KMS-11 (cell line): ENCODE measurements around the gene HCAR3.
"Not testable (repeated sequence)": the region's sequence is repeated elsewhere in the genome, so short reads cannot be mapped to it uniquely, and the experiment has no call there.

Source experiments
- H2AFZ ChIP-seq: fragments of 200-600 bp; sonication (generic); 2 replicates; pipeline ENCODE4 v1.6.1; 2016; ENCODE audit warnings: antibody characterized with exemption, mixed run types, low read depth
- H3K27ac ChIP-seq: fragments of 200-600 bp; sonication (generic); 2 replicates; pipeline ENCODE4 v1.6.1; 2016; ENCODE audit warnings: mild to moderate bottlenecking, mixed run types
- H3K27me3 ChIP-seq: fragments of 200-600 bp; sonication (generic); 2 replicates; pipeline ENCODE4 v1.6.1; 2017; ENCODE audit warnings: mild to moderate bottlenecking, low read depth, mixed run types, moderate library complexity; ENCODE audit not compliant: insufficient read depth
- H3K36me3 ChIP-seq: fragments of 200-600 bp; sonication (generic); 2 replicates; pipeline ENCODE4 v1.6.1; 2017; ENCODE audit warnings: mild to moderate bottlenecking, mixed run types; ENCODE audit not compliant: insufficient read depth
- H3K4me1 ChIP-seq: fragments of 200-600 bp; sonication (generic); 2 replicates; pipeline ENCODE4 v1.6.1; 2016; ENCODE audit warnings: mild to moderate bottlenecking, low read depth, mixed run types; ENCODE audit not compliant: poor library complexity, severe bottlenecking
- H3K4me2 ChIP-seq: fragments of 200-600 bp; sonication (generic); 2 replicates; pipeline ENCODE4 v1.7.0; 2016; ENCODE audit warnings: mild to moderate bottlenecking, mixed run types
- H3K4me3 ChIP-seq: fragments of 200-600 bp; sonication (generic); IDR thresholded peaks from 2 replicates; pipeline ENCODE4 v1.6.1; 2017; ENCODE audit warnings: low read depth, low read length, mixed read lengths; ENCODE audit not compliant: insufficient read depth
- H3K79me2 ChIP-seq: fragments of 200-600 bp; sonication (generic); 2 replicates; pipeline ENCODE4 v1.6.1; 2016; ENCODE audit warnings: low read depth, mixed run types; ENCODE audit not compliant: insufficient read depth
- H3K9ac ChIP-seq: fragments of 200-600 bp; sonication (generic); 2 replicates; pipeline ENCODE4 v1.6.1; 2016; ENCODE audit warnings: mild to moderate bottlenecking, mixed run types
- H4K20me1 ChIP-seq: fragments of 200-600 bp; sonication (generic); 2 replicates; pipeline ENCODE4 v1.6.1; 2016; ENCODE audit warnings: mild to moderate bottlenecking, mixed run types; ENCODE audit not compliant: insufficient read depth
- TF ChIP-seq, protein P1 (sequence below): fragments of 200-600 bp; sonication (generic); conservative IDR thresholded peaks from 2 replicates; pipeline ENCODE4 v1.6.1; 2017; ENCODE audit warnings: low read depth, mild to moderate bottlenecking, antibody characterized with exemption, low read length, moderate library complexity, mixed read lengths

The HCAR3 gene

DNA sequence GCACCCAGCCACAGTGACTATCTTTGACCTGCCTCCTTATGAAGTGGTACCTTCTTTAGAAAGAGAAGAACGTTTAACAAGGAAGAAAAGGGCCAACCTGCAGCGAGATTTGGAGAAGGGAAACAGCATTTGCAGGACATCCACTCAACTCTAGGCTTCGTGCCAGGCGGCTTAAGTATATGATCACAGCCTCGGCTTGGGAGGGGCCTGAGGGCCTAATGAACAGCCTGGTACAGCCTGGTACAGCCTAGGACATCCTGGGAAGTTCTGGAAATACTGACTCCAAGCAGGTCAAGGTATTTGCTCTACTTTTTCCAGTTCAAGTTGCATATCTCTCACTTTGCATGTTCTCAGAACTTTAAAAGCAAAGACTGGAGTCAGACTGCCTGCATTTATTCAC is 29.5 kb downstream of the HCAR3 start:
- Histone ChIP-seq H3K4me1 (no peaks in the 10 kb centered on the region), H3K36me3 (no peaks in the 10 kb centered on the region), H3K4me2 (no peak overlapping the region), H2AFZ (no peak overlapping the region), H3K27ac (no peak overlapping the region), H3K4me3 (no peak overlapping the region), H3K79me2 (no peaks in the 10 kb centered on the region), H3K27me3 (no peaks in the 10 kb centered on the region), H4K20me1 (no peaks in the 10 kb centered on the region), H3K9ac (no peak overlapping the region)
- TF ChIP-seq, protein P1, sequence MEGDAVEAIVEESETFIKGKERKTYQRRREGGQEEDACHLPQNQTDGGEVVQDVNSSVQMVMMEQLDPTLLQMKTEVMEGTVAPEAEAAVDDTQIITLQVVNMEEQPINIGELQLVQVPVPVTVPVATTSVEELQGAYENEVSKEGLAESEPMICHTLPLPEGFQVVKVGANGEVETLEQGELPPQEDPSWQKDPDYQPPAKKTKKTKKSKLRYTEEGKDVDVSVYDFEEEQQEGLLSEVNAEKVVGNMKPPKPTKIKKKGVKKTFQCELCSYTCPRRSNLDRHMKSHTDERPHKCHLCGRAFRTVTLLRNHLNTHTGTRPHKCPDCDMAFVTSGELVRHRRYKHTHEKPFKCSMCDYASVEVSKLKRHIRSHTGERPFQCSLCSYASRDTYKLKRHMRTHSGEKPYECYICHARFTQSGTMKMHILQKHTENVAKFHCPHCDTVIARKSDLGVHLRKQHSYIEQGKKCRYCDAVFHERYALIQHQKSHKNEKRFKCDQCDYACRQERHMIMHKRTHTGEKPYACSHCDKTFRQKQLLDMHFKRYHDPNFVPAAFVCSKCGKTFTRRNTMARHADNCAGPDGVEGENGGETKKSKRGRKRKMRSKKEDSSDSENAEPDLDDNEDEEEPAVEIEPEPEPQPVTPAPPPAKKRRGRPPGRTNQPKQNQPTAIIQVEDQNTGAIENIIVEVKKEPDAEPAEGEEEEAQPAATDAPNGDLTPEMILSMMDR = no peak

DNA sequence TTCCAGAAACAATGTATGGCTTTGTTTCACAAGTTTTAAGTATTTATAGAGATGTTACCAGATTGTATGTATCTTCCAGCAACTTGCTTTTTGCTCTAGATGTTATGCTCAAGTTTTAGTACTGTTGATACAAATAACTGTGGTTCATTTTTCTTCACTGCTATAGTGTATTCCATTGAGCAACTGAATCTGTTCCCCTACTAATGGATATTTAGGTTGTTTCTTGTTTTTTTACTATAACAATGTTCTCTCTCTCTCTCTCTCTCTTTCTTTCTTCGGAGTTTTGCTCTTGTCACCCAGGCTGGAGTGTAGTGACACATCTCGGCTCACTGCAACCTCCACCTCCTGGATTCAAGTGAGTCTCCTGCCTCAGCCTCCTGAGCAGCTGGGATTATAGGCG is 30.1 kb downstream of the HCAR3 start:
- Histone ChIP-seq H3K27ac (no peak overlapping the region), H3K4me2 (no peak overlapping the region), H3K4me1 (no peaks in the 10 kb centered on the region), H2AFZ (no peak overlapping the region), H3K27me3 (no peaks in the 10 kb centered on the region), H3K36me3 (no peaks in the 10 kb centered on the region), H3K4me3 (no peak overlapping the region), H3K79me2 (no peaks in the 10 kb centered on the region), H3K9ac (no peak overlapping the region), H4K20me1 (no peaks in the 10 kb centered on the region)
- TF ChIP-seq, protein P1 = no peak

DNA sequence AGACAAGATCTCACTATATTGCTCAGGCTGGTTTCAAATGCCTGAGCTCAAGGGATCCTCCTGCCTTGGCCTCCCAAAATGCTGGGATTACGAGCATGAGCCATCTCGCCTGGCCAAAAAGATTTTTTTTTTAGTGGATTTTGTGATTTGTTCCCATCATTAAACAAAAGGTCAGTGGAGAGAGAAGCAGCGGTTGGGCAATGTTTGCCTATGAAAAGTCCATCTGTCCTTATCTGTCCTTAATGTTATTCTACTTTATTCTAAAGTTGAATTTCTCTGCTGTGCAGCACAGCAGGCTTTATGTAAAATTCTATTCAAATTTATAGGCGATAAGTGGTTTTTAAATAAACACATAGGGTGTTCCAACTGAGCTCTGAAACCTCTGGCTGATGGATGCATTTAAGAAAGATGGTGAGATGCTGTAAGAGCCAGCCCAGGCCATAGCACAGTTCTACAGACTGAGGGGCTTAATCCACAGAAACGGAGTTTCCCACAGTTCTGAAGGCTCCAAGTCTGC is 32.3 kb downstream of the HCAR3 start:
- Histone ChIP-seq H2AFZ (no peak overlapping the region), H3K79me2 (no peaks in the 10 kb centered on the region), H3K4me3 (no peak overlapping the region), H3K27ac (no peak overlapping the region), H3K4me1 (peaks cover 5% of the 10 kb centered on the region), H3K4me2 (no peak overlapping the region), H3K9ac (no peak overlapping the region), H4K20me1 (no peaks in the 10 kb centered on the region), H3K27me3 (no peaks in the 10 kb centered on the region), H3K36me3 (no peaks in the 10 kb centered on the region)
- TF ChIP-seq, protein P1 = no peak

DNA sequence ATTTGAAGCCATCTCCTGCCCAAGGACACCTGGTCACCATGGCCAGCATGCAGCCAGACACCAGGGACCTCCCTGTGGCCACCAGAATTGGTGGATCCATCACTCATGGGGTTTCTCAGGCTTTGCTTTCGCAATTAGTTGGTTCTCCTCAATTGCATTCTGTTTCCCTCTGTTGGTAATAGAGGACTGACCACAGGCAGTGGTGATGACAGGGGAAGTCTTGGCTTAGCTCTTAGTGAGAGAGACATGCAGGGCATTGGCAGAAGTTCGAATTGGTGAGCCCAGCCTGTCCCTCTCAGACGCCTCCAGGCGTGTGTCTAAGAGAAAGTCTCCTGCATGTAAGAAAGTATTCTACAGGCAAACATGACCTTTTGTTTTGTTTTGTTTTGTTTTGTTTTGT is 34.8 kb downstream of the HCAR3 start:
- Histone ChIP-seq H2AFZ (no peak overlapping the region), H3K4me2 (no peak overlapping the region), H3K9ac (no peak overlapping the region), H3K27ac (no peak overlapping the region), H3K4me1 (peaks cover 12% of the 10 kb centered on the region), H3K36me3 (no peaks in the 10 kb centered on the region), H3K4me3 (no peak overlapping the region), H3K27me3 (no peaks in the 10 kb centered on the region), H4K20me1 (no peaks in the 10 kb centered on the region), H3K79me2 (no peaks in the 10 kb centered on the region)
- TF ChIP-seq, protein P1 = no peak

DNA sequence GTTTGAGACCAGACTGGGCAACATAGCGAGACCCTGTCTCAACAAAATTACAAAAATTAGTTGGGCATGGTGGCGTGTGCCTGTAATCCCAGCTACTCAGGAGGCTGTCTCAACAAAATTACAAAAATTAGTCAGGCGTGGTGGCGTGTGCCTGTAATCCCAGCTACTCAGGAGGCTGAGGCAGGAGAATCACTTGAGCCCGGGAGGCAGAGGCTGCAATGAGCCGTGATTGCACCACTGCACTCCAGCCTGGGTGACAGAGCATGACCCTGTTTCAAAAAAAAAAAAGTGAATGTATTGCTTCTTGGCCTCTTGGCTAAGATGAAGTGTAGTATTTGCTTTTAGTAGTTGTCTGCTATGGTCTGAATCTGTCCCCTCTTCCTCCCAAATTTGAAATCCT is 35.6 kb downstream of the HCAR3 start:
- not testable (repeated sequence) for H2AFZ ChIP-seq, H4K20me1 ChIP-seq, H3K36me3 ChIP-seq, H3K27ac ChIP-seq, H3K4me3 ChIP-seq, H3K79me2 ChIP-seq, H3K27me3 ChIP-seq, H3K9ac ChIP-seq, H3K4me2 ChIP-seq
- H3K4me1 ChIP-seq = peaks cover 12% of the 10 kb centered on the region

DNA sequence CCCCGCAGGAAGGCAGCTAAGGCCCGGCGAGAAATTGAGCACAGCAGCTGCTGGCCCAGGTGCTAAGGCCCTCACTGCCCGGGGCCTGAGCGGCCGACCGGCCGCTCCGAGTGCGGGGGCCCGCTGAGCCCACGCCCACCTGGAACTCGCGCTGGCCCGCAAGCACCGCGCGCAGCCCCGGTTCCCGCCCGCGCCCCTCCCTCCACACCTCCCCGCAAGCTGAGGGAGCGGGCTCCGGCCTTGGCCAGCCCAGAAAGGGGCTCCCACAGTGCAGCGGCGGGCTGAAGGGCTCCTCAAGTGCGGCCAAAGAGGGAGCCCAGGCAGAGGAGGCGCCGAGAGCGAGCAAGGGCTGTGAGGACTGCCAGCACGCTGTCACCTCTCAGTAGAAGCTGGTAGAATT is 39.8 kb downstream of the HCAR3 start:
- not testable (repeated sequence) for H3K36me3 ChIP-seq, H3K79me2 ChIP-seq, H3K9ac ChIP-seq, H4K20me1 ChIP-seq, H3K4me3 ChIP-seq, H2AFZ ChIP-seq, H3K27me3 ChIP-seq, H3K4me2 ChIP-seq, H3K27ac ChIP-seq
- H3K4me1 ChIP-seq = peaks cover 12% of the 10 kb centered on the region

DNA sequence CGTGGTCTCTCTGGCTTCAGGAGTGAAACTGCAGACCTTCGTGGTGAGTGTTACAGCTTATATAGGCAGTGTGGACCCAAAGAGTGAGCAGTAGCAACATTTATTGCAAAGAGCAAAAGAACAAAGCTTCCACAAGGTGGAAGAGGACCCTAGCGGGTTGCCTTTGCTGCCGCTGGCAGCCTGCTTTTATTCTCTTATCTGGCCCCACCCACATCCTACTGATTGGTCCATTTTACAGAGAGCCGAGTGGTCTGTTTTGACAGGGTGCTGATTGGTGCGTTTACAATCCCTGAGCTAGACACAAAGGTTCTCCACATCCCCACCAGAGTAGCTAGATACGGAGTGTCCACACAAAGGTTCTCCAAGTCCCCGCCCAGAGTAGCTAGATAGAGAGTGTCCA is 40.6 kb downstream of the HCAR3 start:
- H4K20me1 ChIP-seq, H2AFZ ChIP-seq, H3K79me2 ChIP-seq, H3K4me3 ChIP-seq, H3K36me3 ChIP-seq, H3K4me2 ChIP-seq, H3K9ac ChIP-seq, H3K27me3 ChIP-seq, H3K27ac ChIP-seq: not testable (repeated sequence)
- peaks cover 12% of the 10 kb centered on the region for H3K4me1 ChIP-seq
